ENCODE results near the gene CTNNBIP1. TPM values are rescaled to one million over a fixed set of nuclear protein-coding genes. Genes with fewer than 3 reads are reported as not detected.

Gene CTNNBIP1
- total and polyA plus RNA-seq, 2 of the 8 experiments (the other 6 are each of a cell fraction or from before 2014, with no cell fraction given), result 40.9 to 46.6 TPM

GRCh38 chr1:9846611-9847171 is 63.4 kb downstream of the CTNNBIP1 start:
- Histone ChIP-seq H2BK5ac (ENCODE audit: low read depth, low read length) (no peak overlapping the region; the same call in 1 of the 2 replicates), H3K9ac (replicated peaks in 1 of 4; ENCODE audit: extremely low read depth in 1 of 4, low read depth in 3 of 4, low read length in 3 of 4) (no peak overlapping the region), H4K8ac (ENCODE audit: extremely low read depth, insufficient read depth, low read length) (no peak overlapping the region), H3K36me3 (ENCODE audit: control insufficient read depth in 2 of 4, insufficient read depth in 4 of 4, low read length in 3 of 4) (no peaks in the 10 kb centered on the region), H3K27ac (ENCODE audit: low read depth, low read length) (no peak overlapping the region), H3K27me3 (replicated peaks in 1 of 4; ENCODE audit: control insufficient read depth in 3 of 4, extremely low read depth in 1 of 4, insufficient read depth in 3 of 4, low read length in 3 of 4) (no peaks in the 10 kb centered on the region), H3K18ac (ENCODE audit: extremely low read depth, low read length) (0 out of 2 replicates have a peak overlapping the region, but pooled peaks have one; percentile 4), H4K20me1 (replicated peaks in 1 of 2; ENCODE audit: control insufficient read depth in 1 of 2, insufficient read depth in 2 of 2, low read length in 2 of 2) (peaks cover 0 to 3% of the 10 kb centered on the region in 2 experiments), H3K79me1 (ENCODE audit: low read depth, low read length) (no peaks in the 10 kb centered on the region), H2BK120ac (replicated peaks; ENCODE audit: low read depth, low read length) (no peak overlapping the region), H3K4ac (replicated peaks; ENCODE audit: insufficient read length, low read depth, low read length) (no peak overlapping the region), H3K14ac (ENCODE audit: insufficient read length) (no peak overlapping the region), H2BK12ac (ENCODE audit: low read depth, low read length) (no peak overlapping the region), H3K4me2 (ENCODE audit: insufficient read depth in 1 of 2, low read depth in 2 of 2, low read length in 2 of 2) (peak overlapping the region; percentile 22 to 38; a peak in 2 of 4 replicates), H2AFZ (ENCODE audit: low read length) (no peak overlapping the region), H3K4me1 (replicated peaks in 1 of 4; ENCODE audit: control insufficient read depth in 3 of 4, insufficient read depth in 4 of 4, low read length in 3 of 4) (peaks cover 0 to 28% (median 20%) of the 10 kb centered on the region in 4 experiments; a peak in 6 of 7 replicates), H3K23ac (ENCODE audit: insufficient read length) (no peak overlapping the region), H2BK15ac (ENCODE audit: low read length) (no peak overlapping the region; the same call in 1 of the 2 replicates), H2BK20ac (ENCODE audit: low read length) (no peak overlapping the region), H3K79me2 (ENCODE audit: control insufficient read depth in 1 of 2, insufficient read depth in 2 of 2, low read length in 2 of 2) (no peaks in the 10 kb centered on the region), H3K9me3 (ENCODE audit: insufficient read depth in 2 of 2, low read depth in 1 of 2, low read length in 1 of 2) (no peaks in the 10 kb centered on the region), H3K4me3 (ENCODE audit: extremely low read depth in 1 of 4, insufficient read depth in 2 of 4, low read depth in 3 of 4, low read length in 4 of 4) (no peak overlapping the region), H4K91ac (replicated peaks; ENCODE audit: insufficient read length, low read length) (no peak overlapping the region), H4K5ac (ENCODE audit: insufficient read length, low read depth, low read length) (no peak overlapping the region), H2AK5ac (ENCODE audit: low read depth, low read length) (no peak overlapping the region), H3K23me2 (ENCODE audit: low read depth, low read length) (no peaks in the 10 kb centered on the region; the same call in 1 of the 2 replicates), H3K56ac (replicated peaks; ENCODE audit: insufficient read length, low read depth, low read length) (no peak overlapping the region)
- no peak for DNase-seq (ENCODE audit: low read depth in 1 of 2, low spot score in 2 of 2)
- FAIRE-seq, result no peak
- peak; percentile 13; the same call in 1 of the 2 replicates for TF ChIP-seq GABPA (IDR thresholded peaks at IDR 0.05; ENCODE audit: borderline replicate concordance, insufficient read depth, low read length)
- no peak for TF ChIP-seq KDM5A (IDR thresholded peaks at IDR 0.05; ENCODE audit: low read length)
- ChIA-PET POLR2A (ENCODE audit: partially characterized antibody) (interaction anchor here (0.6 to 1.3 kb wide), 3 partner anchors 9 to 18 kb away, joined by 3 read pairs; no protein-coding TSS in a partner anchor), CTCF (ENCODE audit: partially characterized antibody) (interaction anchor here (0.7 to 8.0 kb wide), 6 partner anchors 13 to 121 kb away, joined by 3 to 63 read pairs (median 6); no protein-coding TSS in a partner anchor)
- WGBS, 2 experiments (ENCODE audit: extremely low coverage in 1 of 2, insufficient coverage in 1 of 2, insufficient read length in 1 of 2, insufficient replicate concordance in 2 of 2, low coverage in 1 of 2, low lambda C conversion rate in 2 of 2, missing lambda C conversion rate in 1 of 2), result 57% methylated on average over 17 of the region's 17 CpGs; no CpG with 5 or more reads in 1 of the 2 experiments
